Spleen (tissue), 11 donors: Measurements from ENCODE around the gene HECW1. TPM values are rescaled to one million over a fixed set of nuclear protein-coding genes. Genes with fewer than 3 reads are reported as not detected.

Experiments
- DNase-seq: peaks from one replicate; pipeline ENCODE4 v3.0.0-alpha.2; 2020
- H3K27ac ChIP-seq, 8 donors: fragments of 200-600 bp; sonication (generic) in 7 of 8; 1 replicate in 4 of 8; 2 replicates in 4 of 8; pipeline versions ENCODE4 v1.5.0 to v1.8.0; 2016 to 2021; ENCODE audit warnings: inconsistent platforms in 4 of 8, mild to moderate bottlenecking in 4 of 8, moderate library complexity in 1 of 8
- H3K27me3 ChIP-seq, 7 donors: fragments of 200-600 bp; sonication (generic) in 6 of 7; replicated peaks in 1 of 7; 1 replicate in 4 of 7; 2 replicates in 3 of 7; pipeline versions ENCODE4 v1.5.0 to v1.8.0; 2016 to 2021; ENCODE audit warnings: inconsistent platforms in 3 of 7, mild to moderate bottlenecking in 1 of 7
- H3K36me3 ChIP-seq, 6 donors: fragments of 200-600 bp; sonication (generic) in 5 of 6; 1 replicate in 4 of 6; 2 replicates in 2 of 6; pipeline versions ENCODE4 v1.5.0 to v1.8.0; 2016 to 2021; ENCODE audit warnings: inconsistent platforms in 2 of 6
- H3K4me1 ChIP-seq, 6 donors: fragments of 200-600 bp; sonication (generic) in 5 of 6; 1 replicate in 3 of 6; 2 replicates in 3 of 6; pipeline versions ENCODE4 v1.5.0 to v1.8.0; 2016 to 2021; ENCODE audit warnings: inconsistent platforms in 3 of 6
- H3K4me3 ChIP-seq, 8 donors: fragments of 200-600 bp; sonication (generic) in 7 of 8; 1 replicate in 4 of 8; 2 replicates in 4 of 8; pipeline versions ENCODE4 v1.5.0 to v1.8.0; 2016 to 2021; ENCODE audit warnings: inconsistent platforms in 4 of 8, mild to moderate bottlenecking in 4 of 8, moderate library complexity in 2 of 8
- H3K9me3 ChIP-seq, 8 donors: fragments of 200-600 bp; sonication (generic) in 7 of 8; 1 replicate in 4 of 8; 2 replicates in 4 of 8; pipeline versions ENCODE4 v1.5.0 to v1.8.0; 2016 to 2021; ENCODE audit warnings: inconsistent platforms in 4 of 8
- POLR2A ChIP-seq, 3 donors: fragments of 450-650 bp; IDR thresholded peaks; one replicate each; pipeline ENCODE4 v1.5.1; 2017; ENCODE audit warnings: antibody characterized with exemption in 3 of 3, mild to moderate bottlenecking in 1 of 3
- POLR2AphosphoS5 ChIP-seq, 3 donors: sonication (generic); formaldehyde crosslinking; IDR thresholded peaks; one replicate each; pipeline ENCODE4 v1.5.1; 2017; ENCODE audit warnings: antibody characterized with exemption in 3 of 3
- WGBS, 5 donors: extraction: QIAGEN DNeasy Blood & Tissue Kit in 3 of 5; methylation state at CpG; one replicate each; pipeline versions ENCODE4 v1.1.5 to v1.1.7; 2013 to 2018; 5-methylcytosine and 5-hydroxymethylcytosine counted together
- intact Hi-C: fragments of 100-400 bp; cut with DNase I; formaldehyde crosslinking; loops from one replicate; pipeline ENCODE4 v1.15.0; 2023; ENCODE audit warnings: low total_unique reads
- polyA plus RNA-seq, 3 donors: library from polyadenylated mRNA; stranded (reverse); fragments of 200-250 nt; gene quantifications; one replicate each; pipeline ENCODE4 v1.2.1, GENCODE V29; 2013
- total RNA-seq, 7 donors: library from RNA; depleted of rRNA in 3 of 7; stranded (reverse); fragments of >200 nt in 3 of 7; fragmentation: NEBNext Ultra II Directional in 4 of 7; extraction: Animal tissue kit (Norgen Biotek cat#: 25700) in 4 of 7; gene quantifications; one replicate each; pipeline versions ENCODE4 v1.1.0 to v1.2.1, GENCODE V29; 2016 to 2021
- TF ChIP-seq, protein P1 (sequence below), 11 experiments: fragments of 200-600 bp in 7 of 11; fragments of 450-650 bp in 4 of 11; sonication (generic) in 4 of 11; IDR thresholded peaks in 8 of 11; conservative IDR thresholded peaks in 3 of 11; 1 replicate in 7 of 11; 2 replicates in 4 of 11; pipeline versions ENCODE4 v1.4.0 to v1.8.0; 2016 to 2021; ENCODE audit warnings: antibody characterized with exemption in 11 of 11, inconsistent platforms in 4 of 11, mild to moderate bottlenecking in 1 of 11
- donor health status: healthy with polysubstance abuse.
- donor health status: DM: no; HTN: no; CAD: no; lungs with moderate emphysema.
- donor health status: DM: no; HTN: no; CAD: no.
- donor health status: Bipolar disorder and iron deficiency.
- donor health status: healthy.
- donor health status: DM: no; HTN: no; CAD: no.
- donor health status: DM: yes; HTN: yes; CAD: no.

The HECW1 gene
- total and polyA plus RNA-seq, 10 donors: 0.03 to 1.5 (median 0.40) TPM; not detected in 1

DNA sequence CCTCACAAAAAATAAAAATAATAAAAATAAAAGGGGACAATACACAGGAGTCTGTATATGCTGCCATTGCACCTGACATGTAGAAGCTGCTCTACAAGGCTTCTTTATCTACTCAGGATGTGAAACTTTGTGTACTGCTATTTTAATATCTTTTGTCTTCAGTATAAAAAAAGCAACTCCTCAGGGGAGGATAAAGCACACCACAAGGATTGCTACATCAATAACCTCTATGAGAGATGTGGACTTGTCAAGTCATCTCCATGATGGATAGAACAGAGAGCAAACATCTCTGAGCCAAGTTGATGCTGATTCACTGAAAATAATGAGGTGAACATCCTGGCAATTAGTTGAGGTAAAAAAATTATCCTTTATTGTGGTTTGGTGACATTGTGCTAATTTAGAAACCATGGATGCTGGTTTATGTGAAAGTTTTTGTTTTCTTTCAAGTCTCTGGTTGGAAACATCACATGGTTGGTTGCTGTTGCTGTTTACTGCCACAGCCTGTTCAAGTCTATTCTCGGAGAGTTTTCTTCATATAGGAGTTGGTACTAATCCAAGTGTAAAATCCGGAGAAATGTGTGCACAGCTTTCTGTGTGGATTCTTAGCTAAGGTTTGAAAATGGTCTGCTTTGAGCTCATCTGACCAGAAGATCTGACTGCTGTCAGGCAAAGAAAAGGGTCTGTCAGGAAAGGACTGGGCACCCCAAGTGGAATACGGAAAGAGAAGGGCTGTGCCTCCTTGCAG, 1.5 kb upstream of the HECW1 start:
- Histone ChIP-seq H3K4me1 (peaks cover 9 to 27% (median 20%) of the 10 kb centered on the region in 6 donors), H3K27ac (no peak overlapping the region), H3K9me3 (no peaks in the 10 kb centered on the region), H3K36me3 (no peaks in the 10 kb centered on the region), H3K4me3 (no peak overlapping the region), H3K27me3 (peaks cover 7 to 86% (median 41%) of the 10 kb centered on the region in 7 donors)
- intact Hi-C loops: no loop called here
- no peak for TF ChIP-seq POLR2A (IDR thresholded peaks at IDR 0.05)
- TF ChIP-seq POLR2AphosphoS5 (IDR thresholded peaks at IDR 0.05): no peak
- TF ChIP-seq, protein P1, sequence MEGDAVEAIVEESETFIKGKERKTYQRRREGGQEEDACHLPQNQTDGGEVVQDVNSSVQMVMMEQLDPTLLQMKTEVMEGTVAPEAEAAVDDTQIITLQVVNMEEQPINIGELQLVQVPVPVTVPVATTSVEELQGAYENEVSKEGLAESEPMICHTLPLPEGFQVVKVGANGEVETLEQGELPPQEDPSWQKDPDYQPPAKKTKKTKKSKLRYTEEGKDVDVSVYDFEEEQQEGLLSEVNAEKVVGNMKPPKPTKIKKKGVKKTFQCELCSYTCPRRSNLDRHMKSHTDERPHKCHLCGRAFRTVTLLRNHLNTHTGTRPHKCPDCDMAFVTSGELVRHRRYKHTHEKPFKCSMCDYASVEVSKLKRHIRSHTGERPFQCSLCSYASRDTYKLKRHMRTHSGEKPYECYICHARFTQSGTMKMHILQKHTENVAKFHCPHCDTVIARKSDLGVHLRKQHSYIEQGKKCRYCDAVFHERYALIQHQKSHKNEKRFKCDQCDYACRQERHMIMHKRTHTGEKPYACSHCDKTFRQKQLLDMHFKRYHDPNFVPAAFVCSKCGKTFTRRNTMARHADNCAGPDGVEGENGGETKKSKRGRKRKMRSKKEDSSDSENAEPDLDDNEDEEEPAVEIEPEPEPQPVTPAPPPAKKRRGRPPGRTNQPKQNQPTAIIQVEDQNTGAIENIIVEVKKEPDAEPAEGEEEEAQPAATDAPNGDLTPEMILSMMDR (IDR thresholded peaks at IDR 0.05 in 8 of 11, conservative IDR thresholded peaks at IDR 0.05 in 3 of 11): no peak
- WGBS, 5 donors: 55 to 74% (median 64%) methylated on average over 3 of the region's 3 CpGs
- DNase-seq: no peak

DNA sequence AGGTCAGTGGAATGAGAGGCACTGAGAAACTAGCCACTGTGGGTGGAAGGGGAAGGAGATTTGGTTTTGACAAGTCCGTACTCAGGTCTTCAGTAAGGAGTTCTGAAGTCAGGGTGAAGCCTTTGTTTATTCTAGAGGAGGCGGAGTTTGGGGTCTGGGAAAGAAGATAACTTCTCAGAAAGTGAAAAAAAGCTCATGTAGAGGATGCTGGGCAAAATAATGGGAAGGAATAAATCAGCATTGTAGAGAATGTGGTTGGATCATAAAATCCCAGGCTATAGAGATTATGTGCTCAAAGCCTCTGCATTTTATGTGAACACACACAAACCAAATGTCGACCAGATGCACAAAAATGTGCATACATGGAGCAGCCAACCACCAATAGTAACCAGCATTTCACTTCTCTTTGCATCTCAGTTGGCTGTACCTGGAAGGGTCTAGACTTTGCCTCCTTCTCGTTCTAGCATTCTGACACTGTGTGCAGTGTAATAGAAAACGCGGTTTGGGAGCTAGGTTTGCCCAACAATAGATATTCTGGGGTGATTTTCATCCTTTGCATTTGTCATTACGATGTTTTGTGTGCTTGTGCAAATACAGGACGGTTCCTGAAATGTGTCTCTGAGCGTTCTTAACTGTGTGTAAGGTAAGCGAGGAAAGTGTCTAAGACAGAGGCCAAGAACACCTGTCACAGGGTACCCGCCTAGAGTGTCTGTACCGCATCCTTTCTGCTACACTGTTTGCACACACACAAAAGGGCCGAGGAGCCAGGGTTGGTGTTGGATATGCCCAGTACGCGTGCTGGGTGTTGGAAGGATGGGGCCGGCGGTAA, 603 bp upstream of the HECW1 start:
- Histone ChIP-seq H3K36me3 (no peaks in the 10 kb centered on the region), H3K27ac (no peak overlapping the region), H3K4me1 (peaks cover 9 to 27% (median 20%) of the 10 kb centered on the region in 6 donors), H3K27me3 (peaks cover 7 to 94% (median 45%) of the 10 kb centered on the region in 7 donors), H3K9me3 (no peaks in the 10 kb centered on the region), H3K4me3 (peak overlapping the region in 1 of 8 donors; percentile 64)
- WGBS, 5 donors: 24 to 31% (median 27%) methylated on average over 17 of the region's 17 CpGs
- TF ChIP-seq POLR2AphosphoS5 (IDR thresholded peaks at IDR 0.05): no peak
- TF ChIP-seq, protein P1 (IDR thresholded peaks at IDR 0.05 in 8 of 11, conservative IDR thresholded peaks at IDR 0.05 in 3 of 11): no peak
- no peak for TF ChIP-seq POLR2A (IDR thresholded peaks at IDR 0.05)
- no peak for DNase-seq
- intact Hi-C loops: no loop called here

GRCh38 chr7:43112941-43113621, 634 bp downstream of the HECW1 start:
- Histone ChIP-seq H3K27ac (no peak overlapping the region), H3K4me3 (peak overlapping the region; percentile 10 to 64 (median 27)), H3K36me3 (no peaks in the 10 kb centered on the region), H3K27me3 (peaks cover 7 to 90% (median 53%) of the 10 kb centered on the region in 7 donors), H3K9me3 (no peaks in the 10 kb centered on the region), H3K4me1 (peaks cover 9 to 27% (median 20%) of the 10 kb centered on the region in 6 donors)
- no peak for DNase-seq
- TF ChIP-seq POLR2A (IDR thresholded peaks at IDR 0.05) (no peak), POLR2AphosphoS5 (IDR thresholded peaks at IDR 0.05) (no peak)
- TF ChIP-seq, protein P1 (IDR thresholded peaks at IDR 0.05 in 8 of 11, conservative IDR thresholded peaks at IDR 0.05 in 3 of 11): no peak
- WGBS, 5 donors: 0 to 3% (median 1%) methylated on average over 11 to 64 of the region's 64 CpGs
- intact Hi-C loops: no loop called here
